ENCODE results near the gene SLC2A2.

The SLC2A2 gene

DNA sequence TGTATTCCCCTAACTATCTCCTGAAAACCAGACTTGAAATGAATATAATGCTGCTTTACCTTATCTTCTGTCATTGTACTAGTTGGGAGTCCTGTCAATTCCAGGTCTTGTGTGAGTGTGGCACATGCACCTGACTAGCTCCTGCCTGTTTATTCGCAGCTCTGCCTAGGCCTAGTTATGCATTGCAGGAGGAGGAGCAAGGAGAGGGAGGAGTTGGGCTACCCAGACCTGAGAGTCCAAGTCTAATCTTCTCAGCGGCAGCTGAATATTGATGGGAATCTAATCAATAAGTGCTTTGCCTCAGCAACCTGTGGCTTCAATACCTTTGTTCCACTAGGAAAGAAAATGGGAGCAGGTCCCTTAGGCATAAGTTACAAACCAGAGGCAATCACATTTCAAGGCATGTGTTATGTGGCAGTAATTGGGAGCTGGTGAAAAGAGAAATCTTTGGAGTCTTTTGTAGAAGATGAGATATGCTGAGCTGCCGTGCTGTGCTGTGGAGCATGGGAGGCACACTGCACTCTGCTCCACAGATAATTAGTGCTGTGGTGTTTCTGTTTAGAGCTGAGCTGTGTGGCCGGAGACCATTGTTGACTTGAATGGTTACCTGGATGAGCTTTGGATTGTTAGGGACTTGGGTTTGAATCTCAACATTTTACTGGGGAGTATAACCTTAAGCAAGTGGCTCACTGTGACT, at the start of gene SLC2A2:
TSS of gene SLC2A2 (minus strand) at position 124 of the 697 bp plus-strand sequence. CDS start at position 74, 50 bp downstream.
- Histone ChIP-seq H3K9ac (ENCODE audit: low read depth, low read length) (no peak within 1 kb of the TSS), H3K27me3 (ENCODE audit: control insufficient read depth, insufficient read depth, low read length) (peaks cover 36% of the 10 kb centered on the region)

DNA sequence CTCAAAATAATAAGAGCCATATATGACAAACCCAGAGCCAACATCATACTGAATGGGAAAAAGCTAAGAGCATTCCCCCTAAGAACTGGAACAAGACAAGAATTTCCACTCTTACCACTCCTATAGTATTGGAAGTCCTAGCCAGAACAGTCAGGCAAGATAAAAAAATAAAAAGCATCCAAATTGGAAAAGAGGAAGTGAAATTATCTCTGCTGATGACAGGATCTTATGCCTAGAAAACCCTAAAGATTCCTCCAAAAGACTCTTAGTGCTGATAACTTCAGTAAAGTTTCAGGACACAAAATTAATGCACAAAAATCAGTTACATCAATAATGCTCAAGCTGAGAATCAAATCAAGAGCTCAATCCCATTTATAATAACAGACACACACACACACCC, 45.9 kb upstream of the SLC2A2 start:
- no peaks in the 10 kb centered on the region for H3K4me1 ChIP-seq (ENCODE audit: control insufficient read depth, insufficient read depth, low read length)
- no peak overlapping the region for H3K9ac ChIP-seq (ENCODE audit: low read depth, low read length)
- no peaks in the 10 kb centered on the region for H3K27me3 ChIP-seq (ENCODE audit: control insufficient read depth, insufficient read depth, low read length)
- H3K36me3 ChIP-seq (ENCODE audit: control insufficient read depth, insufficient read depth, low read length): no peaks in the 10 kb centered on the region
- no peaks in the 10 kb centered on the region for H3K9me3 ChIP-seq (ENCODE audit: control insufficient read depth, insufficient read depth, low read length)
- H3K4me3 ChIP-seq (ENCODE audit: low read depth, low read length): no peak overlapping the region

More for the DNA sequence above, at the start of gene SLC2A2:
- H3K9me3 ChIP-seq (ENCODE audit: control insufficient read depth, insufficient read depth, low read length): no peaks in the 10 kb centered on the region
- H3K4me1 ChIP-seq (ENCODE audit: control insufficient read depth, insufficient read depth, low read length): peaks cover 4% of the 10 kb centered on the region
- H3K36me3 ChIP-seq (ENCODE audit: control insufficient read depth, insufficient read depth, low read length): no peaks in the 10 kb centered on the region
- H3K4me3 ChIP-seq (ENCODE audit: low read depth, low read length): no peak within 1 kb of the TSS

DNA sequence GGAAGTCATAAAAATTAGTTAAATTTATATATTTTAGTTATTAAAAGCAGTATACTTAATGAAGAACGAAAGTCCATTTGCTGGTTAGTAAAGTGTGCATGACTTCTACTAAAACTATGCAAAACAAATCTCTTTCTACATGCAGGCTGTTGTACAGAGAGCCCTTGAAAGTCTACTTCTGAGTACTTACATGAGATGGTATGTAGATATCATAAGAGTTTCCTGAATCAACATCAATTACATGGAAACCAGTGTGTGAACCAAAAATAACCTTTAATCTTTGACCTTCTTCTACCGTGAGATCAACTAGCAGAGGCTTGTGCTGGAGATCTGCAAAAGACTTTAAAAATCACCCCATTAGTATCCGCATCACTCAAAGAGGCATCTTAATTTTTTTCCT, 42.1 kb upstream of the SLC2A2 start:
- Histone ChIP-seq H3K9ac (ENCODE audit: low read depth, low read length) (no peak overlapping the region), H3K4me3 (ENCODE audit: low read depth, low read length) (no peak overlapping the region), H3K4me1 (ENCODE audit: control insufficient read depth, insufficient read depth, low read length) (no peaks in the 10 kb centered on the region), H3K36me3 (ENCODE audit: control insufficient read depth, insufficient read depth, low read length) (no peaks in the 10 kb centered on the region), H3K27me3 (ENCODE audit: control insufficient read depth, insufficient read depth, low read length) (no peaks in the 10 kb centered on the region), H3K9me3 (ENCODE audit: control insufficient read depth, insufficient read depth, low read length) (no peaks in the 10 kb centered on the region)

DNA sequence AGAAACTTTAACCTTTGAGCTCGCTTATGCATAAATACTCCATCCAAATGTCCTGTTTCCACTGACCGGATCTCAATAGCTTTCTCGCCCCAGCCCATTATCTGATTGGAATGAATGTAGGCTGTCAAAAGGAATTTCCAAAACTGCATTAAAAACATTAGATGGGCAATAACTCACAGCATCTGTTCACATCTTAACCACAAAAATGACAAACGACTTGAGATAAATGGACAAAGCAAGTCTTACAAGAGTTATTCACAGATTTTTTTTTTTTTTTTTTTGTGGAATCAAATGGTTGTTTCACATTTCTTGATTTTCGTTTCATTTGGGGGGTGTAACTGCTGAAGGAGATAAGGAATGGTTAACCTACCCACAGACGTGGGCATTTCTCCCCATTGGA, 39.7 kb upstream of the SLC2A2 start:
- H3K27me3 ChIP-seq (ENCODE audit: control insufficient read depth, insufficient read depth, low read length): no peaks in the 10 kb centered on the region
- no peaks in the 10 kb centered on the region for H3K9me3 ChIP-seq (ENCODE audit: control insufficient read depth, insufficient read depth, low read length)
- H3K4me3 ChIP-seq (ENCODE audit: low read depth, low read length): no peak overlapping the region
- no peaks in the 10 kb centered on the region for H3K36me3 ChIP-seq (ENCODE audit: control insufficient read depth, insufficient read depth, low read length)
- H3K4me1 ChIP-seq (ENCODE audit: control insufficient read depth, insufficient read depth, low read length): peaks cover 3% of the 10 kb centered on the region
- H3K9ac ChIP-seq (ENCODE audit: low read depth, low read length): no peak overlapping the region

DNA sequence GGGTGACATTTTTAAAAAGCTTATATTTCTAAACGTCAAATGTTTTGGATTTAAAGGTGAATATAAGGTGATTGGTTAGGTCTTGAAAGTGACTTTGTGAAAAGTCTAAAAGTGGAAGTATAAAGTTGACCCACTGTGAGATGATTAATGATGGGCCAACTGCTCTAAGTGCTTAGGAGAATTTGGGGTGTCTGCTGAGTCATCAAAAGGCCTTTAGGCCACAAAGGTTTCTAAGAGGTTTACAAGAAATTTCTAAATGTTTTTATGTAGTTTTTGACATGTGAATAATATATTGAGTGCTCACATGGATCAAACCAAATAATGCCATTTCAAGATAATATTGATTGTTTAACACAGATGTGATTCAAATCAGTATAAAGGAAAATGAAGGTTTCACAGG, 39.2 kb upstream of the SLC2A2 start:
- H3K36me3 ChIP-seq (ENCODE audit: control insufficient read depth, insufficient read depth, low read length): no peaks in the 10 kb centered on the region
- no peak overlapping the region for H3K9ac ChIP-seq (ENCODE audit: low read depth, low read length)
- H3K4me3 ChIP-seq (ENCODE audit: low read depth, low read length): no peak overlapping the region
- no peaks in the 10 kb centered on the region for H3K27me3 ChIP-seq (ENCODE audit: control insufficient read depth, insufficient read depth, low read length)
- no peaks in the 10 kb centered on the region for H3K9me3 ChIP-seq (ENCODE audit: control insufficient read depth, insufficient read depth, low read length)
- H3K4me1 ChIP-seq (ENCODE audit: control insufficient read depth, insufficient read depth, low read length): peaks cover 3% of the 10 kb centered on the region

DNA sequence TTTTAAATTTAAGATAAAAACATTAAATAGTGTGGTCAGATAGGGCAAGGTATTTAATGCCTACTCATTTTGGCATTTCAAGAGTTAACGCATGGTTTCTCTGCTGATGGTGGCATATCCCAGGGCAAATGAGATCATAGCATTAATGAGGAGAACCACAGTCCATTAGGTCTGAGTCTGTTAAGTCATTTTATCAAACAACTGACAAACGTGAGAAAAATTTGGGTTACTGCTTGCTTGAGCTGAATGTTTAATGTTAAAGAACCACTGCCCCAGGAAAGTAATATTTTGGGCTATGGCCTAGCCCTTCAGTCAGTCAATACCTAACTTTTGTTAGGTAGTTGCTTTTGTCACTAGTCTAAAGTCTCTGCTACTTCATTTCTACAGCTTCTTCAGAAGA, 37.9 kb upstream of the SLC2A2 start:
- Histone ChIP-seq H3K9me3 (ENCODE audit: control insufficient read depth, insufficient read depth, low read length) (no peaks in the 10 kb centered on the region), H3K4me3 (ENCODE audit: low read depth, low read length) (no peak overlapping the region), H3K9ac (ENCODE audit: low read depth, low read length) (no peak overlapping the region), H3K27me3 (ENCODE audit: control insufficient read depth, insufficient read depth, low read length) (no peaks in the 10 kb centered on the region), H3K36me3 (ENCODE audit: control insufficient read depth, insufficient read depth, low read length) (no peaks in the 10 kb centered on the region), H3K4me1 (ENCODE audit: control insufficient read depth, insufficient read depth, low read length) (peaks cover 3% of the 10 kb centered on the region)

DNA sequence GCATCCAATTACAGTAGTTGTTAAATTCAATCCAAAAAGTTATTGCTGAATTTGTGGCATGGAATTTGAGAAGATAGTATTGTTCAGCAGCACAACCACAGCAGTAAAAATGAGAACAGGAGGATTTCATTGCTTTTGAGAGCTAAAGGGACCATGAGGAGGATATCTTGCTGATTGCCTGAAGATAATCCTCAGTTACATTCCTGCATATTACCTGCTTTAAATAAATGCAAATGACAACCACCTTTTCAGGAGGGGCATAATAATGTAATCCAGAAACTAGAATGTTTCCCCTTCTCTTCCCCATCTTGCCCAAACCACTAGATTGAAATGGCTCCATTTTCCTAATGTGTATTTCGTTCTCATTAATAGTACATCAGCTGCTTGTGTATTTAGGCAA, 35.2 kb upstream of the SLC2A2 start:
- no peaks in the 10 kb centered on the region for H3K9me3 ChIP-seq (ENCODE audit: control insufficient read depth, insufficient read depth, low read length)
- H3K27me3 ChIP-seq (ENCODE audit: control insufficient read depth, insufficient read depth, low read length): no peaks in the 10 kb centered on the region
- no peak overlapping the region for H3K9ac ChIP-seq (ENCODE audit: low read depth, low read length)
- no peak overlapping the region for H3K4me3 ChIP-seq (ENCODE audit: low read depth, low read length)
- no peaks in the 10 kb centered on the region for H3K36me3 ChIP-seq (ENCODE audit: control insufficient read depth, insufficient read depth, low read length)
- H3K4me1 ChIP-seq (ENCODE audit: control insufficient read depth, insufficient read depth, low read length): peaks cover 3% of the 10 kb centered on the region

DNA sequence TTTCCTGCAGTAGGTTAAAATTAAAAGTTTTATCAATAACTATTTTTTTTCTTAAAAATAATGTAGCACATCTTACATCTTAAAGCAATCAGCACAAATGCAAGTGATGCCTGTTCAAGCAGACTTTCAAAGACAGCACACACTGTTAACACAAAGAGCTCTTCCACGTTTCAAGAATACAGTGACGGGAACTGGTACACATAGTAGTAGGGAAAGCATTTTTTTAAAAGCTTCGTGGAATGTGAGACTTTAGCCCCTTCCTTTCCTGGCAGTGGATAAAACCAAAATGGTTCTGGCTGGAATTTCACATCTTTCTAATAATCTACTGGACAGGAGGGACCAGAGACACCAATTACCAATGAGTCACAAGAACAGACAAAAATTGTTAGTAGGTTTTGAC, 33.5 kb upstream of the SLC2A2 start:
- Histone ChIP-seq H3K27me3 (ENCODE audit: control insufficient read depth, insufficient read depth, low read length) (no peaks in the 10 kb centered on the region), H3K9me3 (ENCODE audit: control insufficient read depth, insufficient read depth, low read length) (no peaks in the 10 kb centered on the region), H3K4me3 (ENCODE audit: low read depth, low read length) (no peak overlapping the region), H3K9ac (ENCODE audit: low read depth, low read length) (no peak overlapping the region), H3K36me3 (ENCODE audit: control insufficient read depth, insufficient read depth, low read length) (no peaks in the 10 kb centered on the region), H3K4me1 (ENCODE audit: control insufficient read depth, insufficient read depth, low read length) (peaks cover 3% of the 10 kb centered on the region)

DNA sequence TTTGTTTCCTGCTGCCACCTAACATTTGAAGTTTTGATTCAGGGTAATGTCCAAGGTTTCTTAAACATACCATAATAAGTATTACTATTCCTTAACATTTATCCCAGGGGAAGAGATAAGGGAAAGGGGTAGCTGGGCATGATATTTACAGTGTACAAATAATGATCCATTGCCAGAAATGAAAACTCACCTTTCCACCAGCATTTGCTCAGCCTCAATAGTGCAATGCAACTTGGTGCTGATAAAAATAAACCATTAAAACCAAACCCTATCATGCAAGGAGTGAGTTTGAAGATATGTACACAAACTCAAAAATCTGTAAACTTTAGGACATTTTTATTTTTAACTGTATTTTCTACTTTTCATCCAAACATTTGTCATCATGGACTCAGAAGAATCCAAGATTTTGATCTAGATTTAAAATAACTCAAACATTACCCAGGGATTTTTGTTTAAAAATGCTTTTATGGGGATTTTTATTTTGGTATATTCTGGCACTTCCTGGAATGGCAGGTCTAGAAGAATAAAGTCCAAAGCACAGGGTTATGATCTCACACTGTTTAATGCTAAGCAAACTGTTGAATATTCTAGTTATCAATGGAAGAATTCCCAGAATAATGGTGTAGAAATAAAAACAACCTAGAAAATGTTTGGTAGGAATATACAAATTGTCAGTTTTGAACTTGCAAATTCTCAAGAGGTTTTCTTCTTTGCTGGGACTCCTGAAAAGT, 32.5 kb upstream of the SLC2A2 start:
- Histone ChIP-seq H3K27me3 (ENCODE audit: control insufficient read depth, insufficient read depth, low read length) (no peaks in the 10 kb centered on the region), H3K36me3 (ENCODE audit: control insufficient read depth, insufficient read depth, low read length) (no peaks in the 10 kb centered on the region), H3K4me1 (ENCODE audit: control insufficient read depth, insufficient read depth, low read length) (peaks cover 3% of the 10 kb centered on the region), H3K4me3 (ENCODE audit: low read depth, low read length) (no peak overlapping the region), H3K9ac (ENCODE audit: low read depth, low read length) (no peak overlapping the region), H3K9me3 (ENCODE audit: control insufficient read depth, insufficient read depth, low read length) (no peaks in the 10 kb centered on the region)

DNA sequence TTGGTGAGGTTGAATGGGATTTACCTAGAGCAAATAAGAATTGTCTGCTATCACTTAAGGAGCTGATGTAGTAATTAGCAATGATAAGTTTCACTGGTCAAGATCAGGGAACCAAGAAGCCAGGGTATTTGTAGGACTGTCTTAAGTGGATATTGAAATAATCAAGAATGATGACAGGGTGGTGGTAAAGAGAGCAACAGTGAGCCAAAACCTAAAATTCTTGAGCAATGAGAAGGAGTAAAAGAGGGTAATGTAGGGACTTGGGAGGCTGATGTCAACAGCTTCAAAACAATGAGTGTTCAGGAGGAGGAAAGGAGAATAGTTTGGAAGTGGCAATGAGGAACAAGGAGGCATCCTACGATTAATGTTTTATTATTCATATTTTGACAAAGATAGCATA, 31.5 kb upstream of the SLC2A2 start:
- H3K9ac ChIP-seq (ENCODE audit: low read depth, low read length): no peak overlapping the region
- H3K9me3 ChIP-seq (ENCODE audit: control insufficient read depth, insufficient read depth, low read length): no peaks in the 10 kb centered on the region
- H3K36me3 ChIP-seq (ENCODE audit: control insufficient read depth, insufficient read depth, low read length): no peaks in the 10 kb centered on the region
- no peaks in the 10 kb centered on the region for H3K27me3 ChIP-seq (ENCODE audit: control insufficient read depth, insufficient read depth, low read length)
- H3K4me1 ChIP-seq (ENCODE audit: control insufficient read depth, insufficient read depth, low read length): peaks cover 3% of the 10 kb centered on the region
- H3K4me3 ChIP-seq (ENCODE audit: low read depth, low read length): no peak overlapping the region

DNA sequence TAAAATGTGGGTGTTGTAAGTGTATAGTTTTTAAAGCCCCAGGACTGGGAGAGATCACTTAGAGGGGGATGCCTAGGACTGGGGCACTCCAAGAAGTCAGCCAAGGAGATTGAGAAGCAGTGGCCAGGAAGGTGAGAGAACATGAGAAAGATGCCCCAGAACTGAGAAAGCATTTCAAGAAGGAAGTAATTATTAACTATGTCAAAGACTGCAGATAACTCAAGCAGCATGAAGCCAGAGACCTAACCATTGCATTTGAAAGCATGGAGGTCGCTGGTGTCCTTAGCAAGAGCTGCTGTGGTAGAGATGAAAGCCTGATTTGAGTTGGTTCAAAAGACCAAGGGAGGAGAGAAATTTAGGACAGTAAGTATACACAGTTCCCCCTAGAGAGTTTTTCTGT, 30.6 kb upstream of the SLC2A2 start:
- no peak overlapping the region for H3K9ac ChIP-seq (ENCODE audit: low read depth, low read length)
- no peak overlapping the region for H3K4me3 ChIP-seq (ENCODE audit: low read depth, low read length)
- H3K9me3 ChIP-seq (ENCODE audit: control insufficient read depth, insufficient read depth, low read length): no peaks in the 10 kb centered on the region
- H3K36me3 ChIP-seq (ENCODE audit: control insufficient read depth, insufficient read depth, low read length): no peaks in the 10 kb centered on the region
- H3K27me3 ChIP-seq (ENCODE audit: control insufficient read depth, insufficient read depth, low read length): no peaks in the 10 kb centered on the region
- peaks cover 3% of the 10 kb centered on the region for H3K4me1 ChIP-seq (ENCODE audit: control insufficient read depth, insufficient read depth, low read length)

DNA sequence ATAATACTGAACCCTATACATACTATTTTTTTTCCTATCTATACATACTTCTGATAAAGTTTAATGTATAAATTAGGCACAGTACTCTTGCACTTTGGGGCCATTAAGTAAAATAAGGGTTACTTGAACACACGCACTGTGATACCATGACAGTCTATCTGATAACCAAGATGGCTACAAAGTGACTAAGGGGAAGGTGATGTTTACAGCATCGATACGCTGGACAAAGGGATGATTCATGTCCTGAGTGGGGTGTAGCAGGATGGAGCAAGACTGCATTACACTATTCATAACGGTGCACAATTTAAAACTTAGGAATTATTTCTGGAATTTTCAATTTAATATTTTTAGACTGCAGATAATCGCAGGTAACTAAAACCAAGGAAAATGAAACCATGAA, 30.0 kb upstream of the SLC2A2 start:
- H3K9ac ChIP-seq (ENCODE audit: low read depth, low read length): no peak overlapping the region

More for the DNA sequence above, 30.0 kb upstream of the SLC2A2 start:
- no peak overlapping the region for H3K4me3 ChIP-seq (ENCODE audit: low read depth, low read length)
- H3K27me3 ChIP-seq (ENCODE audit: control insufficient read depth, insufficient read depth, low read length): no peaks in the 10 kb centered on the region
- H3K4me1 ChIP-seq (ENCODE audit: control insufficient read depth, insufficient read depth, low read length): no peaks in the 10 kb centered on the region
- no peaks in the 10 kb centered on the region for H3K9me3 ChIP-seq (ENCODE audit: control insufficient read depth, insufficient read depth, low read length)
- H3K36me3 ChIP-seq (ENCODE audit: control insufficient read depth, insufficient read depth, low read length): no peaks in the 10 kb centered on the region
